H9 (cell line): Measurements from ENCODE around the gene CEP63. TPM values are rescaled to one million over a fixed set of nuclear protein-coding genes. Genes with fewer than 3 reads are reported as not detected.

Source experiments
- DNase-seq: peaks from one replicate; pipeline ENCODE4 v3.0.0-alpha.2; 2017
- H2AFZ ChIP-seq: one replicate; pipeline ENCODE4 v1.6.1; 2013; ENCODE audit warnings: mild to moderate bottlenecking, low read length, control low read depth, moderate library complexity
- H2AK5ac ChIP-seq: 2 replicates; pipeline ENCODE4 v1.6.1; 2013; ENCODE audit warnings: low read length, control low read depth, mixed read lengths; ENCODE audit not compliant: insufficient read length
- H2BK120ac ChIP-seq: one replicate; pipeline ENCODE4 v1.6.1; 2013; ENCODE audit warnings: low read depth, mild to moderate bottlenecking, low read length, control low read depth, inconsistent platforms; ENCODE audit not compliant: poor library complexity, severe bottlenecking
- H2BK12ac ChIP-seq: 2 replicates; pipeline ENCODE4 v1.6.1; 2013; ENCODE audit warnings: low read length, control low read depth, mixed read lengths, low read depth; ENCODE audit not compliant: insufficient read length
- H2BK15ac ChIP-seq: 2 replicates; pipeline ENCODE4 v1.6.1; 2013; ENCODE audit warnings: low read depth, low read length, control low read depth
- H2BK20ac ChIP-seq: one replicate; pipeline ENCODE4 v1.6.1; 2013; ENCODE audit warnings: low read depth, mild to moderate bottlenecking, low read length, control low read depth, inconsistent platforms; ENCODE audit not compliant: poor library complexity, severe bottlenecking
- H2BK5ac ChIP-seq: 2 replicates; pipeline ENCODE4 v1.6.1; 2013; ENCODE audit warnings: low read length, control low read depth, mixed read lengths; ENCODE audit not compliant: insufficient read length
- H3K14ac ChIP-seq: 2 replicates; pipeline ENCODE4 v1.6.1; 2013; ENCODE audit warnings: low read length, control low read depth; ENCODE audit not compliant: insufficient read depth
- H3K18ac ChIP-seq: 2 replicates; pipeline ENCODE4 v1.6.1; 2013; ENCODE audit warnings: low read depth, mild to moderate bottlenecking, mixed read lengths, low read length, control low read depth; ENCODE audit not compliant: insufficient read length
- H3K23ac ChIP-seq: 2 replicates; pipeline ENCODE4 v1.6.1; 2013; ENCODE audit warnings: low read length, control low read depth, mixed read lengths, low read depth; ENCODE audit not compliant: insufficient read length
- H3K23me2 ChIP-seq: 2 replicates; pipeline ENCODE4 v1.6.1; 2013; ENCODE audit warnings: low read depth, mild to moderate bottlenecking, mixed read lengths, low read length, control low read depth; ENCODE audit not compliant: insufficient read length, poor library complexity, severe bottlenecking
- H3K27ac ChIP-seq: 2 replicates; pipeline ENCODE4 v1.5.1; 2013; ENCODE audit warnings: low read length, control low read depth, mixed read lengths, low read depth; ENCODE audit not compliant: insufficient read length
- H3K27me3 ChIP-seq: 2 replicates; pipeline ENCODE4 v1.6.1; 2013; ENCODE audit warnings: low read length, control low read depth, inconsistent platforms; ENCODE audit not compliant: insufficient read depth
- H3K4ac ChIP-seq: 2 replicates; pipeline ENCODE4 v1.6.1; 2013; ENCODE audit warnings: low read depth, mild to moderate bottlenecking, control low read depth, inconsistent platforms, low read length, moderate library complexity
- H3K4me1 ChIP-seq: 2 replicates; pipeline ENCODE4 v1.6.1; 2013; ENCODE audit warnings: low read length, control low read depth, inconsistent platforms; ENCODE audit not compliant: insufficient read depth
- H3K4me2 ChIP-seq: 2 replicates; pipeline ENCODE4 v1.6.1; 2013; ENCODE audit warnings: low read length, control low read depth, mixed read lengths; ENCODE audit not compliant: insufficient read length, insufficient read depth
- H3K56ac ChIP-seq: 2 replicates; pipeline ENCODE4 v1.6.1; 2013; ENCODE audit warnings: low read depth, mild to moderate bottlenecking, mixed read lengths, low read length, control low read depth; ENCODE audit not compliant: insufficient read length
- H3K79me1 ChIP-seq: 2 replicates; pipeline ENCODE4 v1.6.1; 2013; ENCODE audit warnings: low read depth, mild to moderate bottlenecking, moderate library complexity, low read length, control low read depth, inconsistent platforms; ENCODE audit not compliant: insufficient read depth, poor library complexity, severe bottlenecking
- H3K79me2 ChIP-seq: 2 replicates; pipeline ENCODE4 v1.6.1; 2013; ENCODE audit warnings: low read length, control low read depth, inconsistent platforms; ENCODE audit not compliant: insufficient read depth
- H3K9ac ChIP-seq: 2 replicates; pipeline ENCODE4 v1.6.1; 2013; ENCODE audit warnings: low read length, control low read depth, mixed read lengths; ENCODE audit not compliant: insufficient read length; ENCODE audit errors: extremely low read depth
- H3K9me3 ChIP-seq: one replicate; pipeline ENCODE4 v1.6.1; 2013; ENCODE audit warnings: low read depth, low read length, inconsistent platforms; ENCODE audit not compliant: control insufficient read depth
- H3T11ph ChIP-seq: one replicate; pipeline ENCODE4 v1.6.1; 2013; ENCODE audit warnings: mild to moderate bottlenecking, low read length, control low read depth, inconsistent platforms
- H4K20me1 ChIP-seq: one replicate; pipeline ENCODE4 v1.6.1; 2013; ENCODE audit not compliant: control insufficient read depth, insufficient read length, insufficient read depth
- H4K5ac ChIP-seq: 2 replicates; pipeline ENCODE4 v1.6.1; 2013; ENCODE audit warnings: low read depth, mild to moderate bottlenecking, mixed read lengths, low read length, control low read depth; ENCODE audit not compliant: insufficient read length
- H4K8ac ChIP-seq: replicated peaks from 2 replicates; pipeline ENCODE4 v1.6.1; 2013; ENCODE audit warnings: low read length, control low read depth, mixed read lengths, low read depth; ENCODE audit not compliant: insufficient read length
- H4K91ac ChIP-seq: 2 replicates; pipeline ENCODE4 v1.6.1; 2013; ENCODE audit warnings: low read depth, mild to moderate bottlenecking, moderate library complexity, mixed read lengths, low read length, control low read depth; ENCODE audit not compliant: insufficient read length
- H3K27ac Mint-ChIP-seq, 3 experiments: 2 replicates in 2 of 3; 3 replicates in 1 of 3; pipeline ENCODE4 v1.8.0; 2020 to 2021; ENCODE audit warnings: mixed read lengths in 3 of 3, mild to moderate bottlenecking in 1 of 3, moderate library complexity in 1 of 3
- H3K27me3 Mint-ChIP-seq: 2 replicates; pipeline ENCODE4 v1.8.0; 2021; ENCODE audit warnings: low read depth, mild to moderate bottlenecking, moderate library complexity, mixed read lengths
- H3K36me3 Mint-ChIP-seq, 3 experiments: 2 replicates in 2 of 3; 3 replicates in 1 of 3; pipeline ENCODE4 v1.8.0; 2020 to 2021; ENCODE audit warnings: low read depth in 3 of 3, mixed read lengths in 3 of 3; ENCODE audit not compliant: insufficient read depth in 1 of 3
- H3K4me1 Mint-ChIP-seq, 2 experiments: 2 replicates each; pipeline ENCODE4 v1.8.0; 2020; ENCODE audit warnings: mixed read lengths in 2 of 2
- H3K4me3 Mint-ChIP-seq, 2 experiments: 2 replicates in 1 of 2; 3 replicates in 1 of 2; pipeline ENCODE4 v1.8.0; 2020 to 2021; ENCODE audit warnings: mild to moderate bottlenecking in 2 of 2, mixed read lengths in 2 of 2, moderate library complexity in 1 of 2
- H3K9me3 Mint-ChIP-seq, 2 experiments: 2 replicates in 1 of 2; 3 replicates in 1 of 2; pipeline ENCODE4 v1.8.0; 2020; ENCODE audit warnings: mild to moderate bottlenecking in 2 of 2, mixed read lengths in 2 of 2, moderate library complexity in 1 of 2
- CTCF ChIP-seq: fragments of 200-600 bp; sonication (generic); conservative IDR thresholded peaks from 3 replicates; pipeline ENCODE4 v1.8.0; 2021; ENCODE audit warnings: antibody characterized with exemption, mild to moderate bottlenecking
- WGBS: extraction: QIAGEN DNeasy Blood & Tissue Kit; methylation state at CpG from one replicate; pipeline ENCODE4 v1.1.7; 2013; ENCODE audit warnings: missing lambda C conversion rate, low lambda C conversion rate, mixed read lengths; ENCODE audit not compliant: insufficient read length; ENCODE audit errors: extremely low coverage; 5-methylcytosine and 5-hydroxymethylcytosine counted together
- total RNA-seq: library from RNA; stranded (reverse); gene quantifications from 2 replicates; pipeline ENCODE4 v1.2.1, GENCODE V29; 2021

Gene CEP63
- total RNA-seq, 1 experiment from 2014 or later, result 16.2 TPM

- Histone ChIP-seq H3K27ac (no peak overlapping the region), H2BK12ac (no peak overlapping the region), H3K9me3 (no peaks in the 10 kb centered on the region), H4K91ac (no peak overlapping the region), H2BK15ac (no peak overlapping the region), H2AFZ (no peak overlapping the region), H3K27me3 (no peaks in the 10 kb centered on the region), H3K23me2 (no peaks in the 10 kb centered on the region), H3K79me2 (no peaks in the 10 kb centered on the region), H3K9ac (no peak overlapping the region), H3K4ac (no peak overlapping the region), H3K79me1 (no peaks in the 10 kb centered on the region), H2BK20ac (no peak overlapping the region), H3K4me2 (no peak overlapping the region), H2AK5ac (no peak overlapping the region), H4K8ac (no peak overlapping the region), H4K5ac (no peak overlapping the region), H3T11ph (no peak overlapping the region), H3K56ac (no peak overlapping the region), H4K20me1 (no peaks in the 10 kb centered on the region), H2BK120ac (no peak overlapping the region), H3K18ac (no peak overlapping the region), H3K14ac (no peak overlapping the region), H2BK5ac (no peak overlapping the region), H3K23ac (no peak overlapping the region), H3K4me1 (no peaks in the 10 kb centered on the region)
- DNase-seq, result no peak
- peaks cover 7 to 23% (median 15%) of the 10 kb centered on the region in 3 experiments; a peak in 6 of 7 replicates for H3K36me3 Mint-ChIP-seq
- no peak overlapping the region for H3K27ac Mint-ChIP-seq
- no peaks in the 10 kb centered on the region for H3K4me1 Mint-ChIP-seq
- TF ChIP-seq CTCF, result no peak
- no peaks in the 10 kb centered on the region for H3K27me3 Mint-ChIP-seq
- no peak overlapping the region for H3K4me3 Mint-ChIP-seq
- no CpG with 5 or more reads among the region's 2 CpGs for WGBS
- H3K9me3 Mint-ChIP-seq, result no peaks in the 10 kb centered on the region
Measured at GRCh38 chr3:134545818-134546217, 60.0 kb downstream of the CEP63 start.
